Osteoblast (primary cell): ENCODE measurements around the gene TLE7. TPM values are rescaled to one million over a fixed set of nuclear protein-coding genes. Genes with fewer than 3 reads are reported as not detected.
A peak's percentile ranks its signal among the peaks of the same experiment; 100 is the strongest.

Experiments used
- DNase-seq: peaks from one replicate; pipeline ENCODE4 v3.0.0; 2011; ENCODE audit warnings: low spot score, mixed read lengths; ENCODE audit not compliant: insufficient read length; ENCODE audit errors: missing footprints
- H2AFZ ChIP-seq: 2 replicates; pipeline ENCODE4 v1.6.0; 2011; ENCODE audit warnings: mild to moderate bottlenecking, low read length
- H3K27ac ChIP-seq: 2 replicates; pipeline ENCODE4 v1.5.1; 2011; ENCODE audit warnings: mild to moderate bottlenecking, low read depth, low read length, moderate library complexity
- H3K27me3 ChIP-seq: 2 replicates; pipeline ENCODE4 v1.6.0; 2012; ENCODE audit warnings: mild to moderate bottlenecking, control low read depth, inconsistent platforms, low read length, moderate library complexity; ENCODE audit not compliant: insufficient read depth
- H3K36me3 ChIP-seq: 2 replicates; pipeline ENCODE4 v1.5.1; 2011; ENCODE audit warnings: mild to moderate bottlenecking, low read length, control low read depth, moderate library complexity; ENCODE audit not compliant: insufficient read depth
- H3K4me1 ChIP-seq: 2 replicates; pipeline ENCODE4 v1.5.1; 2011; ENCODE audit warnings: mild to moderate bottlenecking, low read length, control low read depth, moderate library complexity; ENCODE audit not compliant: insufficient read depth
- H3K4me2 ChIP-seq: 2 replicates; pipeline ENCODE4 v1.6.0; 2011; ENCODE audit warnings: mild to moderate bottlenecking, low read length; ENCODE audit not compliant: insufficient read depth
- H3K4me3 ChIP-seq: fragments of 200-600 bp; sonication (generic); 3 replicates; pipeline ENCODE4 v1.5.1; 2012; ENCODE audit warnings: mild to moderate bottlenecking, low read length, inconsistent platforms; ENCODE audit not compliant: insufficient read depth
- H3K79me2 ChIP-seq: 2 replicates; pipeline ENCODE4 v1.6.0; 2012; ENCODE audit warnings: mild to moderate bottlenecking, low read length, control low read depth, inconsistent platforms; ENCODE audit not compliant: insufficient read depth
- H3K9me3 ChIP-seq: 2 replicates; pipeline ENCODE4 v1.5.1; 2011; ENCODE audit warnings: low read depth, low read length, control low read depth
- H4K20me1 ChIP-seq: 2 replicates; pipeline ENCODE4 v1.6.0; 2012; ENCODE audit warnings: mild to moderate bottlenecking, low read length, control low read depth; ENCODE audit not compliant: insufficient read depth
- CTCF ChIP-seq: IDR thresholded peaks from 2 replicates; pipeline ENCODE4 v1.5.1; 2011; ENCODE audit warnings: mild to moderate bottlenecking, low read depth, low read length, moderate library complexity; ENCODE audit errors: extremely low read depth
- total RNA-seq: library from RNA; depleted of rRNA; stranded (reverse); fragments of >200 nt; gene quantifications from 2 replicates; pipeline ENCODE4 v1.2.3, GENCODE V29; 2012

The TLE7 gene
- total RNA-seq, 1 donor: not detected

- no peak overlapping the region for H2AFZ ChIP-seq
- TF ChIP-seq CTCF: no peak
Measured at GRCh38 chr16:71423016-71423415, 18.8 kb downstream of the TLE7 start.

GRCh38 chr16:71421911-71422310 lies 19.9 kb downstream of the TLE7 start:
- peak; percentile 72 for DNase-seq
- Histone ChIP-seq H3K79me2 (no peaks in the 10 kb centered on the region), H3K4me2 (no peak overlapping the region), H4K20me1 (no peaks in the 10 kb centered on the region), H3K9me3 (no peaks in the 10 kb centered on the region), H2AFZ (no peak overlapping the region), H3K4me1 (no peaks in the 10 kb centered on the region), H3K36me3 (no peaks in the 10 kb centered on the region), H3K27ac (no peak overlapping the region), H3K4me3 (no peak overlapping the region), H3K27me3 (peaks cover 22% of the 10 kb centered on the region)
- peak; percentile 41 for TF ChIP-seq CTCF

More at GRCh38 chr16:71423016-71423415, 18.8 kb downstream of the TLE7 start:
- Histone ChIP-seq H3K36me3 (no peaks in the 10 kb centered on the region), H3K4me3 (no peak overlapping the region), H3K27me3 (peaks cover 22% of the 10 kb centered on the region), H4K20me1 (no peaks in the 10 kb centered on the region), H3K4me1 (no peaks in the 10 kb centered on the region), H3K27ac (no peak overlapping the region), H3K4me2 (no peak overlapping the region), H3K79me2 (no peaks in the 10 kb centered on the region), H3K9me3 (no peaks in the 10 kb centered on the region)
- DNase-seq: no peak

- Histone ChIP-seq H3K36me3 (no peaks in the 10 kb centered on the region), H3K9me3 (no peaks in the 10 kb centered on the region), H3K79me2 (no peaks in the 10 kb centered on the region), H2AFZ (no peak overlapping the region), H3K27me3 (peaks cover 9% of the 10 kb centered on the region), H3K4me2 (no peak overlapping the region), H3K4me3 (no peak overlapping the region), H4K20me1 (no peaks in the 10 kb centered on the region), H3K27ac (no peak overlapping the region), H3K4me1 (no peaks in the 10 kb centered on the region)
- no peak for TF ChIP-seq CTCF
- DNase-seq: peak; percentile 11
Measured at GRCh38 chr16:71414038-71414437, 27.8 kb downstream of the TLE7 start.

GRCh38 chr16:71413341-71413740 lies 28.5 kb downstream of the TLE7 start:
- no peaks in the 10 kb centered on the region for H4K20me1 ChIP-seq
- H3K4me2 ChIP-seq: no peak overlapping the region
- H3K4me1 ChIP-seq: no peaks in the 10 kb centered on the region
- H3K27me3 ChIP-seq: peaks cover 13% of the 10 kb centered on the region
- DNase-seq: peak; percentile 2
- H3K4me3 ChIP-seq: no peak overlapping the region
- no peak for TF ChIP-seq CTCF
- no peaks in the 10 kb centered on the region for H3K36me3 ChIP-seq
- no peak overlapping the region for H3K27ac ChIP-seq
- no peak overlapping the region for H2AFZ ChIP-seq
- H3K9me3 ChIP-seq: no peaks in the 10 kb centered on the region
- no peaks in the 10 kb centered on the region for H3K79me2 ChIP-seq
